Nephron progenitor cell (in vitro differentiated cells): ENCODE data around the gene SMAD3.

Experiments used
- DNase-seq: peaks from one replicate; pipeline ENCODE4 v3.0.0; 2021
- H3K27ac Mint-ChIP-seq: 2 replicates; pipeline ENCODE4 v1.8.0; 2021; ENCODE audit warnings: mild to moderate bottlenecking, moderate library complexity, mixed read lengths
- H3K27me3 Mint-ChIP-seq: 2 replicates; pipeline ENCODE4 v1.8.0; 2021; ENCODE audit warnings: mild to moderate bottlenecking, low read depth, mixed read lengths; ENCODE audit not compliant: poor library complexity
- H3K36me3 Mint-ChIP-seq: 2 replicates; pipeline ENCODE4 v1.8.0; 2021; ENCODE audit warnings: low read depth, mixed read lengths
- H3K4me1 Mint-ChIP-seq: 2 replicates; pipeline ENCODE4 v1.8.0; 2021; ENCODE audit warnings: mixed read lengths
- H3K4me3 Mint-ChIP-seq: 2 replicates; pipeline ENCODE4 v1.8.0; 2021; ENCODE audit warnings: mild to moderate bottlenecking, moderate library complexity, mixed read lengths
- H3K9me3 Mint-ChIP-seq: 2 replicates; pipeline ENCODE4 v1.8.0; 2021; ENCODE audit warnings: mild to moderate bottlenecking, moderate library complexity, mixed read lengths
- CTCF ChIP-seq: fragments of 200-600 bp; sonication (generic); IDR thresholded peaks from 2 replicates; pipeline ENCODE4 v1.5.0; 2021; ENCODE audit warnings: antibody characterized with exemption

Gene SMAD3

GRCh38 chr15:67184208-67184925, 119.0 kb downstream of the SMAD3 start:
- Mint-ChIP-seq H3K36me3 (peaks cover 67% of the 10 kb centered on the region), H3K4me1 (peaks cover 7% of the 10 kb centered on the region), H3K27me3 (peaks cover 3% of the 10 kb centered on the region), H3K27ac (no peak overlapping the region), H3K4me3 (no peak overlapping the region), H3K9me3 (no peaks in the 10 kb centered on the region)
- no peak for TF ChIP-seq CTCF
- DNase-seq: no peak

- H3K4me3 Mint-ChIP-seq: no peak overlapping the region
- TF ChIP-seq CTCF: no peak
- peaks cover 8% of the 10 kb centered on the region for H3K27me3 Mint-ChIP-seq
- no peak for DNase-seq
- peaks cover 7% of the 10 kb centered on the region for H3K4me1 Mint-ChIP-seq
- no peaks in the 10 kb centered on the region for H3K9me3 Mint-ChIP-seq
- no peak overlapping the region for H3K27ac Mint-ChIP-seq
- peaks cover 67% of the 10 kb centered on the region for H3K36me3 Mint-ChIP-seq
Observed at GRCh38 chr15:67185051-67185450, 119.6 kb downstream of the SMAD3 start.

GRCh38 chr15:67185621-67186225, 120.3 kb downstream of the SMAD3 start:
- peaks cover 8% of the 10 kb centered on the region for H3K27me3 Mint-ChIP-seq
- no peaks in the 10 kb centered on the region for H3K9me3 Mint-ChIP-seq
- H3K36me3 Mint-ChIP-seq: peaks cover 72% of the 10 kb centered on the region
- DNase-seq: no peak
- no peak for TF ChIP-seq CTCF
- peak overlapping the region; percentile 75 for H3K27ac Mint-ChIP-seq
- H3K4me1 Mint-ChIP-seq: peaks cover 7% of the 10 kb centered on the region
- H3K4me3 Mint-ChIP-seq: no peak overlapping the region

GRCh38 chr15:67186226-67186649, 120.8 kb downstream of the SMAD3 start:
- no peak overlapping the region for H3K4me3 Mint-ChIP-seq
- H3K9me3 Mint-ChIP-seq: no peaks in the 10 kb centered on the region
- H3K4me1 Mint-ChIP-seq: peaks cover 7% of the 10 kb centered on the region
- no peak for TF ChIP-seq CTCF
- DNase-seq: no peak
- peaks cover 8% of the 10 kb centered on the region for H3K27me3 Mint-ChIP-seq
- H3K27ac Mint-ChIP-seq: peak overlapping the region; percentile 75
- peaks cover 77% of the 10 kb centered on the region for H3K36me3 Mint-ChIP-seq

GRCh38 chr15:67186688-67187087, 121.3 kb downstream of the SMAD3 start:
- Mint-ChIP-seq H3K4me3 (no peak overlapping the region), H3K4me1 (peaks cover 7% of the 10 kb centered on the region)

More at GRCh38 chr15:67186688-67187087, 121.3 kb downstream of the SMAD3 start:
- Mint-ChIP-seq H3K9me3 (no peaks in the 10 kb centered on the region), H3K27me3 (peaks cover 8% of the 10 kb centered on the region), H3K36me3 (peaks cover 81% of the 10 kb centered on the region), H3K27ac (no peak overlapping the region)
- TF ChIP-seq CTCF: no peak
- no peak for DNase-seq
